ENCODE results near the gene CEP57L1.

The CEP57L1 gene

DNA sequence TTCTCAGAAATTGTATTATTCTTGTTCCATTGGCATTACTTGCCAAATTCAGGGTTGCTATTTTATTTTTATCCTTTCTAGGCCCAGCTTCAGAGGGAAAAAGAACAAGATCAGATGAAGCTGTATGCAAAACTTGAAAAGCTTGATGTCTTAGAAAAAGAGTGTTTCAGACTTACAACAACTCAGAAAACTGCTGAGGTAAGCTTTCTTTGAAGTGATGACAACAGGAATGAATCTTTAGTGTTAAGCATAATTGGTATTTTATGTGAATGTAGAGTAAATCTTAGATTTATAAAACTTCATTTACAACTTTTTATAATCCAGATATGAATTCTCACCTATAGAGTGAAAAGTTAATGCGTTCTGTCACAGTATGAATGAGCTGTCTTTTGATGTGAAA is 58.4 kb downstream of the CEP57L1 start:
- no peak for DNase-seq (ENCODE audit: low read depth, low spot score)
- Histone ChIP-seq H3K9ac (ENCODE audit: insufficient read length, low read depth) (no peak overlapping the region), H3K36me3 (ENCODE audit: insufficient read depth, insufficient read length, low read length) (peaks cover 6% of the 10 kb centered on the region), H3K9me3 (ENCODE audit: insufficient read depth, low read length) (no peaks in the 10 kb centered on the region), H3K4me1 (ENCODE audit: insufficient read depth, insufficient read length) (no peaks in the 10 kb centered on the region), H3K27me3 (ENCODE audit: insufficient read depth, insufficient read length) (no peaks in the 10 kb centered on the region), H3K4me3 (ENCODE audit: insufficient read length, low read depth) (no peak overlapping the region)
- no peak for TF ChIP-seq YY1 (IDR thresholded peaks at IDR 0.05; ENCODE audit: insufficient read depth, insufficient read length)
- TF ChIP-seq SUZ12 (IDR thresholded peaks at IDR 0.05; ENCODE audit: extremely low read depth, insufficient read depth, insufficient read length): no peak
- no peak for TF ChIP-seq ZNF274 (IDR thresholded peaks at IDR 0.05; ENCODE audit: low read depth, low read length)

GRCh38 chr6:109164331-109164730 is 69.0 kb downstream of the CEP57L1 start:
- peaks cover 11% of the 10 kb centered on the region for H3K36me3 ChIP-seq (ENCODE audit: insufficient read depth, insufficient read length, low read length)
- no peak overlapping the region for H3K9ac ChIP-seq (ENCODE audit: insufficient read length, low read depth)
- TF ChIP-seq SUZ12 (IDR thresholded peaks at IDR 0.05; ENCODE audit: extremely low read depth, insufficient read depth, insufficient read length) (no peak), ZNF274 (IDR thresholded peaks at IDR 0.05; ENCODE audit: low read depth, low read length) (no peak), YY1 (IDR thresholded peaks at IDR 0.05; ENCODE audit: insufficient read depth, insufficient read length) (no peak)
- DNase-seq (ENCODE audit: low read depth, low spot score): no peak
- no peaks in the 10 kb centered on the region for H3K4me1 ChIP-seq (ENCODE audit: insufficient read depth, insufficient read length)
- no peaks in the 10 kb centered on the region for H3K27me3 ChIP-seq (ENCODE audit: insufficient read depth, insufficient read length)
- no peak overlapping the region for H3K4me3 ChIP-seq (ENCODE audit: insufficient read length, low read depth)
- H3K9me3 ChIP-seq (ENCODE audit: insufficient read depth, low read length): no peaks in the 10 kb centered on the region

- Histone ChIP-seq H3K4me1 (ENCODE audit: insufficient read depth, insufficient read length) (no peaks in the 10 kb centered on the region), H3K9me3 (ENCODE audit: insufficient read depth, low read length) (no peaks in the 10 kb centered on the region), H3K27me3 (ENCODE audit: insufficient read depth, insufficient read length) (no peaks in the 10 kb centered on the region), H3K36me3 (ENCODE audit: insufficient read depth, insufficient read length, low read length) (peaks cover 4% of the 10 kb centered on the region), H3K9ac (ENCODE audit: insufficient read length, low read depth) (no peak overlapping the region), H3K4me3 (ENCODE audit: insufficient read length, low read depth) (no peak overlapping the region)
- no peak for DNase-seq (ENCODE audit: low read depth, low spot score)
- TF ChIP-seq ZNF274 (IDR thresholded peaks at IDR 0.05; ENCODE audit: low read depth, low read length) (no peak), SUZ12 (IDR thresholded peaks at IDR 0.05; ENCODE audit: extremely low read depth, insufficient read depth, insufficient read length) (no peak), YY1 (IDR thresholded peaks at IDR 0.05; ENCODE audit: insufficient read depth, insufficient read length) (no peak)
Measured at GRCh38 chr6:109165392-109165974, 70.2 kb downstream of the CEP57L1 start.

DNA sequence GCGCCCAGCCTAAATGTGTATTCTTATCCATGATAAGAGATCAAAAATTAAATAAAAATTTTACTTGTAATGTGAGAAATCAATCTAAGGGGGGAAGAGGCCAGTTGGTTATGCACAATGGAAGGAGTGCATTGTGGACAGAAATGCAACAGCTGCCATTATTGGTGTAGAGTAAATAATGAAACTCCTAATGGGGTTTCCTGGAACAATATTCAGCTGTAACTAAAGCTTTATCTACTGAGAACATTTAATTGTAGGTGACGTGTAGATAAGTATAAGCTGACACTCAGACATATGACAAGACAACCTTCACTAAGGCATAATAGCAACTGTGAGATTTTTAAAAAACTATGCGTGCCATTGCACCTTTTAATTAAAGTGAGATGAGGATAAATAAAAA is 71.4 kb downstream of the CEP57L1 start:
- H3K4me3 ChIP-seq (ENCODE audit: insufficient read length, low read depth): no peak overlapping the region
- H3K36me3 ChIP-seq (ENCODE audit: insufficient read depth, insufficient read length, low read length): no peaks in the 10 kb centered on the region
- TF ChIP-seq SUZ12 (IDR thresholded peaks at IDR 0.05; ENCODE audit: extremely low read depth, insufficient read depth, insufficient read length) (no peak), YY1 (IDR thresholded peaks at IDR 0.05; ENCODE audit: insufficient read depth, insufficient read length) (no peak), ZNF274 (IDR thresholded peaks at IDR 0.05; ENCODE audit: low read depth, low read length) (no peak)
- no peaks in the 10 kb centered on the region for H3K27me3 ChIP-seq (ENCODE audit: insufficient read depth, insufficient read length)
- no peaks in the 10 kb centered on the region for H3K9me3 ChIP-seq (ENCODE audit: insufficient read depth, low read length)
- no peak overlapping the region for H3K9ac ChIP-seq (ENCODE audit: insufficient read length, low read depth)
- H3K4me1 ChIP-seq (ENCODE audit: insufficient read depth, insufficient read length): no peaks in the 10 kb centered on the region
- no peak for DNase-seq (ENCODE audit: low read depth, low spot score)

GRCh38 chr6:109167562-109167961 is 72.3 kb downstream of the CEP57L1 start:
- H3K9me3 ChIP-seq (ENCODE audit: insufficient read depth, low read length): no peaks in the 10 kb centered on the region
- no peak for DNase-seq (ENCODE audit: low read depth, low spot score)
- H3K9ac ChIP-seq (ENCODE audit: insufficient read length, low read depth): no peak overlapping the region
- TF ChIP-seq ZNF274 (IDR thresholded peaks at IDR 0.05; ENCODE audit: low read depth, low read length) (no peak), YY1 (IDR thresholded peaks at IDR 0.05; ENCODE audit: insufficient read depth, insufficient read length) (no peak), SUZ12 (IDR thresholded peaks at IDR 0.05; ENCODE audit: extremely low read depth, insufficient read depth, insufficient read length) (no peak)
- no peak overlapping the region for H3K4me3 ChIP-seq (ENCODE audit: insufficient read length, low read depth)
- no peaks in the 10 kb centered on the region for H3K27me3 ChIP-seq (ENCODE audit: insufficient read depth, insufficient read length)
- H3K36me3 ChIP-seq (ENCODE audit: insufficient read depth, insufficient read length, low read length): no peaks in the 10 kb centered on the region
- H3K4me1 ChIP-seq (ENCODE audit: insufficient read depth, insufficient read length): no peaks in the 10 kb centered on the region

DNA sequence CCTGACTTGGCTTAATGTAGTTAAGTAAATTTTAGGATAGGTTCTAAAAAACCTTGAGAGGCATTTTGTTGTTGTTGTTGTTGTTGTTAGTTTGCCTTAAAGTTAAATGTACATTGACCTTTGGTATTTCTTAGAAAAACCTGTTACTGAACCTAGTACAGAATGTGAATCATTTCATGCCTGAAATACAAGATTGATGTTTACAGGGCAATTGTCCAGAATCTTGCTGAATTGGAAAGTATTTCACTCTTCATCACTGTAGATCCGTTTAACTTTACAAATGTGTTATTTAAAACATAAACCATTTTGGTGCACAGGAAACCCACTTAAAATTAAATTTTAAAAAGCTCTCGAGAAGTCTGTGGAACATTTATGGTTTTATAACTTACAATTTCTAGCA is 75.0 kb downstream of the CEP57L1 start:
- H3K4me3 ChIP-seq (ENCODE audit: insufficient read length, low read depth): no peak overlapping the region
- no peaks in the 10 kb centered on the region for H3K4me1 ChIP-seq (ENCODE audit: insufficient read depth, insufficient read length)
- no peak for TF ChIP-seq SUZ12 (IDR thresholded peaks at IDR 0.05; ENCODE audit: extremely low read depth, insufficient read depth, insufficient read length)
- no peaks in the 10 kb centered on the region for H3K27me3 ChIP-seq (ENCODE audit: insufficient read depth, insufficient read length)
- H3K9ac ChIP-seq (ENCODE audit: insufficient read length, low read depth): no peak overlapping the region
- no peaks in the 10 kb centered on the region for H3K9me3 ChIP-seq (ENCODE audit: insufficient read depth, low read length)
- no peaks in the 10 kb centered on the region for H3K36me3 ChIP-seq (ENCODE audit: insufficient read depth, insufficient read length, low read length)
- DNase-seq (ENCODE audit: low read depth, low spot score): no peak

DNA sequence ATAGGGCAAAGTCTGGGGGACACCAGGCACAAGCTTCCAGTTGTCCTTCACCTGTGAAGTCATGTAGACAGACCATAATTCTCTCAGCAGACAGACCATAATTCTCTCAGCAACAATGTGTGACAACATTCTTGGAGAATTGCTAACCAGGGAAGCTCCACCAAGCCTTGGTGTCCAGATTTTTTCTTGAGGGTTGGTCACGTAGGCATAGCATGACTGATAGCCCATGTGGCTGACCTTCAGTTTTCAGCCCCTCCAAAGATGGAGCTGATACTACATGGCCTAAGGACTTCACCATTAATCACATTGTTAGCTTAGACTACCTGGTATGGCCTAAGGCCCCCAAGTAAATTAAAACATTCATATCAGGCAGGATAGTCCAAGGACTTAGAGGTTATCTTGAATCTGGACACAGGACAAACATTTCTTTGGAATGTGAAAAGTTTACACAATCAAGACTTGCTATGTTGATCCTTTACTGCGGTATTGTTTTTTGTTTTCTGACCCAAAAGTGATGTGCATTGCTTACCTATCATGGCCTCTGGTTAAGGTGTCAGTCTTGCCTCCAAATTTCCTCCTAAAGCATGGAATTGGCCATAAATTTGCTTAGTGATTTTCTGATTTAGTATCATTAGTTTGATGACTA is 76.9 kb downstream of the CEP57L1 start:
- Histone ChIP-seq H3K9ac (ENCODE audit: insufficient read length, low read depth) (no peak overlapping the region), H3K9me3 (ENCODE audit: insufficient read depth, low read length) (no peaks in the 10 kb centered on the region), H3K4me3 (ENCODE audit: insufficient read length, low read depth) (no peak overlapping the region), H3K27me3 (ENCODE audit: insufficient read depth, insufficient read length) (no peaks in the 10 kb centered on the region), H3K36me3 (ENCODE audit: insufficient read depth, insufficient read length, low read length) (no peaks in the 10 kb centered on the region), H3K4me1 (ENCODE audit: insufficient read depth, insufficient read length) (no peaks in the 10 kb centered on the region)
- no peak for DNase-seq (ENCODE audit: low read depth, low spot score)
- no peak for TF ChIP-seq ZNF274 (IDR thresholded peaks at IDR 0.05; ENCODE audit: low read depth, low read length)
- no peak for TF ChIP-seq SUZ12 (IDR thresholded peaks at IDR 0.05; ENCODE audit: extremely low read depth, insufficient read depth, insufficient read length)
- TF ChIP-seq YY1 (IDR thresholded peaks at IDR 0.05; ENCODE audit: insufficient read depth, insufficient read length): no peak
